Measurements from ENCODE around the gene ADAMTS3. TPM values are rescaled to one million over a fixed set of nuclear protein-coding genes. Genes with fewer than 3 reads are reported as not detected.

Gene ADAMTS3
- polyA plus RNA-seq, 2 of the 4 experiments (the other 2 are of a cell fraction) = 0.03 TPM; not detected in 1

- FAIRE-seq = no peak
- Histone ChIP-seq H3K4me3 (no peak overlapping the region), H3K4me1 (no peaks in the 10 kb centered on the region), H3K4me2 (no peak overlapping the region), H3K27ac (no peak overlapping the region), H3K9me3 (no peaks in the 10 kb centered on the region)
- CTCF ChIA-PET = no interaction called here
- no peak for ATAC-seq
- POLR2A ChIA-PET = no interaction called here
- 31% methylated on average over 2 of the region's 2 CpGs for WGBS (ENCODE audit: missing lambda C conversion rate)
- no peak for DNase-seq (ENCODE audit: low read depth in 1 of 2, low spot score in 1 of 2)
- TF ChIP-seq HES2 (IDR thresholded peaks at IDR 0.05) (no peak), NR3C1 (IDR thresholded peaks at IDR 0.05) (no peak), ZSCAN20 (CRISPR knock-in tag; IDR thresholded peaks at IDR 0.05) (no peak), KDM1A (IDR thresholded peaks at IDR 0.05; ENCODE audit: low read depth) (no peak), HOXA7 (CRISPR knock-in tag; IDR thresholded peaks at IDR 0.05) (no peak), HEYL (CRISPR knock-in tag; IDR thresholded peaks at IDR 0.05) (no peak), USF2 (IDR thresholded peaks at IDR 0.05) (no peak), RAD21 (conservative IDR thresholded peaks at IDR 0.05 in 1 of 2, IDR thresholded peaks at IDR 0.05 in 1 of 2) (no peak), GATA3 (IDR thresholded peaks at IDR 0.05; ENCODE audit: borderline replicate concordance) (no peak), REST (IDR thresholded peaks at IDR 0.05) (no peak), CEBPB (IDR thresholded peaks at IDR 0.05) (no peak), RNF2 (IDR thresholded peaks at IDR 0.05; ENCODE audit: borderline replicate concordance, low read depth) (no peak), FOSL2 (IDR thresholded peaks at IDR 0.05) (no peak), FOSL2 (CRISPR knock-in tag; IDR thresholded peaks at IDR 0.05) (no peak)
Observed at GRCh38 chr4:72378901-72379300, 190.1 kb downstream of the ADAMTS3 start.

- Histone ChIP-seq H3K4me3 (no peak overlapping the region), H3K27ac (no peak overlapping the region), H3K4me2 (no peak overlapping the region), H3K9me3 (no peaks in the 10 kb centered on the region), H3K4me1 (no peaks in the 10 kb centered on the region)
- TF ChIP-seq NR3C1 (IDR thresholded peaks at IDR 0.05) (no peak), CHD4 (IDR thresholded peaks at IDR 0.05; ENCODE audit: borderline replicate concordance) (no peak)
- POLR2A ChIA-PET = no interaction called here
- no peak for DNase-seq (ENCODE audit: low read depth in 1 of 2, low spot score in 1 of 2)
- FAIRE-seq = no peak
- WGBS (ENCODE audit: missing lambda C conversion rate) = 41% methylated on average over 5 of the region's 5 CpGs
- CTCF ChIA-PET = no interaction called here
- ATAC-seq = no peak
Observed at GRCh38 chr4:72377491-72378194, 191.4 kb downstream of the ADAMTS3 start.

GRCh38 chr4:72376901-72377300 lies 192.1 kb downstream of the ADAMTS3 start:
- ATAC-seq = no peak
- TF ChIP-seq CBX8 (IDR thresholded peaks at IDR 0.05) = no peak
- TF ChIP-seq RCOR1 (IDR thresholded peaks at IDR 0.05; ENCODE audit: low read depth, low read length) = no peak
- no peak for TF ChIP-seq EHF (CRISPR knock-in tag; IDR thresholded peaks at IDR 0.05)
- no peak for TF ChIP-seq ELK1 (IDR thresholded peaks at IDR 0.05; ENCODE audit: low read depth, low read length)
- no peak for TF ChIP-seq FOSL2 (IDR thresholded peaks at IDR 0.05)
- TF ChIP-seq FOSL2 (CRISPR knock-in tag; IDR thresholded peaks at IDR 0.05) = no peak
- no peak for TF ChIP-seq RAD21 (conservative IDR thresholded peaks at IDR 0.05 in 1 of 2, IDR thresholded peaks at IDR 0.05 in 1 of 2)
- no peak for TF ChIP-seq GATA3 (IDR thresholded peaks at IDR 0.05; ENCODE audit: borderline replicate concordance)
- TF ChIP-seq JUNB (IDR thresholded peaks at IDR 0.05) = no peak
- no peak for TF ChIP-seq E2F6 (IDR thresholded peaks at IDR 0.05; ENCODE audit: borderline replicate concordance, low read depth)
- no peak for TF ChIP-seq NR3C1 (IDR thresholded peaks at IDR 0.05)
- no peak for TF ChIP-seq SMC3 (IDR thresholded peaks at IDR 0.05)
- TF ChIP-seq USF2 (IDR thresholded peaks at IDR 0.05) = no peak
- no peak for TF ChIP-seq CHD2 (IDR thresholded peaks at IDR 0.05; ENCODE audit: low read length, partially characterized antibody)
- TF ChIP-seq BHLHE40 (IDR thresholded peaks at IDR 0.05; ENCODE audit: low read depth, low read length) = no peak
- no peak for FAIRE-seq
- no peak for DNase-seq (ENCODE audit: low read depth in 1 of 2, low spot score in 1 of 2)
- Histone ChIP-seq H3K4me2 (no peak overlapping the region), H3K4me3 (no peak overlapping the region), H3K9me3 (no peaks in the 10 kb centered on the region), H3K4me1 (no peaks in the 10 kb centered on the region), H3K27ac (no peak overlapping the region)
- CTCF ChIA-PET = no interaction called here
- POLR2A ChIA-PET = no interaction called here
